H4 (cell line): ENCODE results near the gene ULK4. TPM values are rescaled to one million over a fixed set of nuclear protein-coding genes. Genes with fewer than 3 reads are reported as not detected.

ENCODE experiments used
- DNase-seq: peaks from one replicate; pipeline ENCODE4 v3.0.0-alpha.2; 2015; ENCODE audit warnings: low spot score
- total RNA-seq: library from RNA; depleted of rRNA; stranded (reverse); fragments of >200 nt; shearing (Covaris generic); gene quantifications from 2 replicates; pipeline ENCODE4 v1.2.3, GENCODE V29; 2014; rRNA removed

ULK4 gene
- total RNA-seq, 1 experiment from 2014 or later = 8.4 TPM

DNA sequence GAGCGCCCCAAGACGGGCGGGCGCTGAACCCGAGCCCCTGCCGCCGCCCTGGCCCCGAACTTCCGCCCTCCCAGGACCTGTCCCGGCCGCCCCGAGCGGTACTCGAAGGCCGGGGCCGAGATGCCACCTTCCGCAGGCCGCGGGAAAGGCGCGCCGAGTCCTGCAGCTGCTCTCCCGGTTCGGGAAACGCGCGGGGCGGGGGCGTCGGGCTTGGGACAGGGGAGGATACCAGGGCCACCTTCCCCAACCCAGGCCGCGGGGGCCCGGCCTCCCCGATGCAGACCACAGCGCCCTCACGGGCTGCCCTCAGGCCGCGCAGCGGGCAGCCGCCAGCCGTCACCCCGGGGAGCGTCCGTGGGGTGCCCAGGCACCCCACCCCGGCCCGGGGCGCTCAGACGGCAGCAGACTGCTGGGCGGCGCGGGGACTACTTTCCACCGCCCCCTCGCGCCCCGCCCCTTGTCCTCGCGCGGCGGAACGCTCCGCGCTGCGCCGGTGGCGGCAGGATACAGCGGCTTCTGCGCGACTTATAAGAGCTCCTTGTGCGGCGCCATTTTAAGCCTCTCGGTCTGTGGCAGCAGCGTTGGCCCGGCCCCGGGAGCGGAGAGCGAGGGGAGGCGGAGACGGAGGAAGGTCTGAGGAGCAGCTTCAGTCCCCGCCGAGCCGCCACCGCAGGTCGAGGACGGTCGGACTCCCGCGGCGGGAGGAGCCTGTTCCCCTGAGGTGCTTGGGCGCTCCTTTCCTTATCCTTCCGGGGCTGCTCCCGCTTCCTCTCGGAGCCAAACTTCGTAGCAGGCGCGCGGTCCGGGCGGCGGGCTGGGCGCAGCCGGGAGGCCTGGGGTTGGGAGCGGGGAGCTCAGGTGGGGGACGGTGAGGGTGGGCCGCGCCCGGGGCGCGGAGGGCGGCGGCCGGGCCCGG is 762.7 kb downstream of the ULK4 start, which contains the start of gene CTNNB1:
CTNNB1 (plus strand) TSS at position 556 of the 916 bp plus-strand sequence. CDS start 24,564 bp downstream, outside the sequence.
- peak; percentile 74 for DNase-seq

DNA sequence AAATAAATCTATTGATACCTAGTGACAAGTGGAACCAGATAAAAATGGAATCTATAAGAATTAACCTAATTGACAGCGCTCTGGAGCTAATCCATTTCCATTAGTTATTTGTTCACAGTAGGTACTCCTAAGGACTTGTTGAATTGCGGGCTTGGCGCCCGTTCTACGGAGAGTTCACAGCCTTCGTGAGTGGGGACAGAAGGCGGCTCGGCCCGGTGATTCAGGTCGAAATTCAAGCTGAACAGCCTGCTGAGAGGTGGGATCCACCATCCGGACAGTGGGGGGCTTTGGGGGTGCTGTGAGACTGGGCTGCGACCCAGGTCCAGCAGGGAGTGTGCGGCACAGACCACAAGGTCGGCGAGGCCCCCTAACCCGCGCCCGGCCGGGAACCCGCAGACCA is 763.4 kb downstream of the ULK4 start:
- DNase-seq = no peak

DNA sequence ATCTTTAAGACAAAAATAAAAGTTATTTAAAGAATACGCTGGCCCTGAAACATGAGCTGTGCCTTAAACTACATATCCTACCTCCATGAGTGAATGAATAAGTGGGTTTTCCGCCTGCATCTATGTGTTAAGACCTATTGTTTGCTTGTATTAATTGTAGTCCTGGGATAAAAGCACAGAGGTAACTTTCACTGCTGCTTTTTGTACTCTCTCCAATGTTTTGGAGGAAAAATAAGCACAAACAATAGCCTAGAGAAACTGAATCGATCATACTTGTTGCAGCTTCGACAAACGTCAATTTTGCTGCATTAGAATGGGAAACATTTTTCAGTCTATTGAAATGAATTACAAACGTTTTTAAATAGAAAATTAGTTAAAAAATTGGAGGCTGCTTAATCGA is 763.9 kb downstream of the ULK4 start:
- no peak for DNase-seq

Other genes with a start within 250 kb of the ULK4 start
- gene TRAK1, start 129.3 kb upstream of the ULK4 start, total RNA-seq = 4.3 and 6.0 TPM in 2 replicates